ENCODE measurements around the gene ZNF319. TPM values are rescaled to one million over a fixed set of nuclear protein-coding genes. Genes with fewer than 3 reads are reported as not detected.

Gene ZNF319
- total RNA-seq = 10 to 100 TPM in 1 of 4 donors, 1 to 10 TPM in 3; 8.1 to 12.1 (median 8.6) TPM

DNA sequence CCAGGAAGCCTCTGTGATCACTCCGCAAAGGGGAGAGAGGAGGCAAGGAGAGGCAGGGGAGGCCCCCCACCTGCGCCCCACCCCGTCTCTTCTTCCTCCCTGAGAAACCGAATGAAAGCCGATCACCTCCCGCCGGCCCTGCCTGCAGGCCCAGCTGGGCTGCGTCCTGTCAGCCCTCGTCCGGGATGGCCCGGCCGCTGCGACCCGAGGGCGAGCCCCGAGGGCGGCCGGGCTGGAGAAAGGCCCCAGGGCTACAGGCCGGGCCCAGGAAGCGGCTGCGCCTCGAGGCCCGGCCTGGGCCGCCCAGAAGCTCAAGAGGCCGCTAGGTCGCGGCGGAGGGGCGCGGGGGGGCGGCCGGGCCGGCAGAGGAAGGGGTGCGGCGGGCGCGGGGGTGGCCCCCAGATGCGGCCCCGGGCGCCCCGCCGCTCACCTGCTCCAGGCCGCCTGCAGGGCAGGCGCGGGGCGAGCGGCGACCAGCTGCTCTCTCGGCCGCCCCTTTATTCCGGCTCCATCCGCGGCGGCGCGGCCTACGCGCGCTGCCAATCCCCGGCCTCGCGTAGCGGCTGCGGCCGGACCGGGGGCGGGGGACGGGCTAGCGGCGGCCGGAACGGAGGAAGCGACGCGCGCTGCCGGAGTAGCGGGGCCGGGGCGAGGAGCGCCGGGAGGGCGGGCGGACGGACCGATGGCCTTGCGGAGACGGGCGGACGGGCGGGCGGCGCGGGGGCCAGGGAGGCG lies at the start of gene ZNF319:
ZNF319 (minus strand) TSS at position 702 of the 735 bp plus-strand sequence. CDS start 2,407 bp downstream, outside the sequence.
- TF ChIP-seq POLR2A (IDR thresholded peaks at IDR 0.05) = no peak
- TF ChIP-seq, protein P1, sequence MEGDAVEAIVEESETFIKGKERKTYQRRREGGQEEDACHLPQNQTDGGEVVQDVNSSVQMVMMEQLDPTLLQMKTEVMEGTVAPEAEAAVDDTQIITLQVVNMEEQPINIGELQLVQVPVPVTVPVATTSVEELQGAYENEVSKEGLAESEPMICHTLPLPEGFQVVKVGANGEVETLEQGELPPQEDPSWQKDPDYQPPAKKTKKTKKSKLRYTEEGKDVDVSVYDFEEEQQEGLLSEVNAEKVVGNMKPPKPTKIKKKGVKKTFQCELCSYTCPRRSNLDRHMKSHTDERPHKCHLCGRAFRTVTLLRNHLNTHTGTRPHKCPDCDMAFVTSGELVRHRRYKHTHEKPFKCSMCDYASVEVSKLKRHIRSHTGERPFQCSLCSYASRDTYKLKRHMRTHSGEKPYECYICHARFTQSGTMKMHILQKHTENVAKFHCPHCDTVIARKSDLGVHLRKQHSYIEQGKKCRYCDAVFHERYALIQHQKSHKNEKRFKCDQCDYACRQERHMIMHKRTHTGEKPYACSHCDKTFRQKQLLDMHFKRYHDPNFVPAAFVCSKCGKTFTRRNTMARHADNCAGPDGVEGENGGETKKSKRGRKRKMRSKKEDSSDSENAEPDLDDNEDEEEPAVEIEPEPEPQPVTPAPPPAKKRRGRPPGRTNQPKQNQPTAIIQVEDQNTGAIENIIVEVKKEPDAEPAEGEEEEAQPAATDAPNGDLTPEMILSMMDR (IDR thresholded peaks at IDR 0.05) = no peak
- intact Hi-C loops (cut with DNase I; ENCODE audit: low total_unique reads) = loop anchor here (10.0 kb wide), 2 partner anchors 245 to 425 kb away; no protein-coding TSS in a partner anchor
- 0% methylated on average over 11 to 41 of the region's 95 CpGs for WGBS, 2 donors
- no peak for DNase-seq (ENCODE audit: low spot score in 2 of 2)
- H3K4me3 ChIP-seq (ENCODE audit: low read depth, poor library complexity, severe bottlenecking) = peak within 1 kb of the TSS; percentile 68

DNA sequence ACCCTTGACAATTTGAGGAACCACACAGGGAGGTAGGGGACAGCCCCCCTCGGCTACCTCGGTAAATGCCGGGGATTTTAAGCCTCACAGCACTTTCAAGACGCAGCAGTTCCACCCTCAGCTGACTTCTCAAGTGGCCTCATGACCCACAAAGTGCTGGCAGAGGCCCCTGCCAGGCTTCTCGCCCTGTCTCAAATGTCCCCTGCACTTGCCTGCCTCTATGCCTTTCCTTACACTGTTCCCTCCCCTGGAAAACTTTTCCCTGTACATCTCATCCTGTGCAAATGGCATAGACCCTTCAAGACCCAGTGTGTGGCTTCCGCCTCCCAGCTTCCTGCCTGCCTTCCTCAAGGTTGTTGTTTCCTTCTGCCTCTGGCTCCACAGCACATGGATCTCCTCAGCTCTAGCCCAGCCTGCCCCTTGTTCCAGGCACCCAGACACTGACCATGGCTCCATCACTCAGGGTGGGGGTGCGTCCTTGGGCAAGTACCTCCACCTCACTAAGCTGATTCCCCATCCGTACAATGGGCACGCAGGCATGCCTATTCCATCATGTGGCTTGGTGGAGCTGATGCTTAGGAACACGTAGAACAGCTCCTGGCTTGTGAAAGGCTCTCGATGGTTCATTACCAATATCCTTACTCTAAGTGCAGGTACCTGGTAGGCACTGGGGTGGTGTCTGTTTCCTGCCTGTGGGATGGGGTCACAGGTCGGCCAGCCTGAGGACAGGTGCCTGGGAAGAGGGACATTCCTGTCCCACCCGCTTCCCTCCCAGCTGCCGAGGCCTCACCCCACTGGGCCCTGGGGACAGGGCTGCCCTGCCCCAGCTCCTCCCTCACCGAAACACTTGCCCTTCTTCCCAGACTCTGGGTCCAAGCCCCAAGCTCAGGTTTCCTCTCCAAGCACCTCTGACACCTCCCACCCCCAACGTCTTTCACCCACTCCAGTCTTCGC lies 49.0 kb upstream of the ZNF319 start:
- WGBS, 2 donors = 69 to 75% methylated on average over 17 of the region's 17 CpGs
- intact Hi-C loops (cut with DNase I; ENCODE audit: low total_unique reads) = no loop called here
- no peak overlapping the region for H3K4me3 ChIP-seq (ENCODE audit: low read depth, poor library complexity, severe bottlenecking)
- DNase-seq (ENCODE audit: low spot score in 2 of 2) = no peak
- TF ChIP-seq, protein P1 (IDR thresholded peaks at IDR 0.05) = no peak
- no peak for TF ChIP-seq POLR2A (IDR thresholded peaks at IDR 0.05)

DNA sequence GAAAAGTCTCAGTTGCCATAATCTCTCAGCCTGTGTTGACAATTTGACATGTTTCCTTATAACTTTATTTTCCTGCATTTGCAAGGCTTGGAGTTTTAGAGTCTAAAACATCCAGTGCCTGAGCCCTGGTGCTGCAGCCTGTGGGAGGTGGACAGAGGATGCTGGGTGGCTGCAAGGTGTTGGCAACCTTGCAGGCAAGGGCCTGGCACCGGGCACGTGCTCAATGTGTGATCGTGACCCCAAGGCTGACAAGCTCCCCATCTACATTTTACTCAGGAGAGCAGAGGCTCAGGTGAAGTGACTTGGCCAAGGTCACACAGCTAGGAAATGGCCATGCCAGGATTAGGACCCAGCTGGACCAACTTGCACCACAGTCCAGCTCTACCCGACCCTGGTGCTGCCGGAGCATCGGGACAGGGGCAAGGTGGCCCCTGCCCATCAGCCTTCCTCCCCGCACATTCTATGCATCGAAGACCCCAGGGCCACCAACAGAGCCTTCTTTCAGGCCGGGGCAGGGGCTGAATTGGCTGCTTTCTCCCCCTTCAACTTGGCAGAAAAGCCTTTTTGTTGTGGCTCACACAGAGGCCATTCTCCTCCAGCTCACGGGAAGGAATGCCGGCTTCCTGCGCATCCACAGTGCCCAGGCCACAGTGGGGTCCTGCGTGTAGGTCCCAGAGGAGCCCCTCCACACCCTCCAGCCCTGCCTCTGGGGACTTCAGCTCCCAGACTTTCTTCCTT lies 48.2 kb upstream of the ZNF319 start:
- 84 to 86% methylated on average over 13 of the region's 13 CpGs for whole genome bisulfite sequencing, 2 donors
- no peak for TF ChIP-seq POLR2A (IDR thresholded peaks at IDR 0.05)
- TF ChIP-seq, protein P1 (IDR thresholded peaks at IDR 0.05) = no peak
- no peak for DNase-seq (ENCODE audit: low spot score in 2 of 2)
- H3K4me3 ChIP-seq (ENCODE audit: low read depth, poor library complexity, severe bottlenecking) = no peak overlapping the region
- intact Hi-C loops (cut with DNase I; ENCODE audit: low total_unique reads) = no loop called here

DNA sequence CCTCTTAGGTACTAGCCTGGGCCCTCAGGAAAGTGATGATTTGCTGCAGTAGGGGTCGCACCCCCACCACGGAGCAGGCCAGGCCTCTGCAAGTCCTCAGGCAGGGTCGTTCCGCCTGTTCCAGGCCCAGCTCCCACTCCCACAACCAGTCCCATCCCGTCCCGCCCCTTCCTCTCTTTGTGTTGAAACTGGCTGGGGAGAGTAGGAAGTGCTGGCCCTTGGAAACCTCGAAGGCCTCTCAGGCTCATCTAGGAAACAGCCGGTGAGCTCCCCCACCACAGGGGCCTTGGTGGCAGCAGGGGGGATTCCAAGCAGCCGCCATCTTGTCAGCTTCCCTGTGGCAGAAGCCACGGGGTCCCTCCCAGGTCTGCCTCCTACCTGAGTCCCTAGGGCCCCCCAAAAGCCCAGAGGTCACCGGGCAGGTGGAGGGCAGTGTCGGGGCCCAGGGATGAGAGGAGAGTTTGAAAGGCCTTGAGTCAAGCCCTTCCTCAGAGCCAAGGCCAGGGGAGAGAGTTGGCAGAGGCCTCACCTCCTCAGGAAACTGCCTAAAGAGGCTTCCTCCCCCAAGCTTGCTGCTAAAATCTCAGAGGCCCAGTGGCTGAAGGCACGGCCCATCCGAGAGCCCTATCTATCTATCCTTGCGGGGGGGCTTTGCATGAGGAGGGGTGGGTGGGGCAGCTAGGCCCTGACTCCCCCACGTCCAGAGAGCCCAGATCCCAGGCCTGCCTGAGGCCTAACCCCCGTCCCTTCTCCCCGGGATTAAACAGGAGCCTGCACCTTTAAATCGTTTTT lies 47.3 kb upstream of the ZNF319 start:
- H3K4me3 ChIP-seq (ENCODE audit: low read depth, poor library complexity, severe bottlenecking) = no peak overlapping the region
- WGBS, 2 donors = 71 to 79% methylated on average over 11 to 19 of the region's 19 CpGs
- no peak for TF ChIP-seq POLR2A (IDR thresholded peaks at IDR 0.05)
- TF ChIP-seq, protein P1 (IDR thresholded peaks at IDR 0.05) = no peak
- DNase-seq (ENCODE audit: low spot score in 2 of 2) = no peak
- intact Hi-C loops (cut with DNase I; ENCODE audit: low total_unique reads) = no loop called here

DNA sequence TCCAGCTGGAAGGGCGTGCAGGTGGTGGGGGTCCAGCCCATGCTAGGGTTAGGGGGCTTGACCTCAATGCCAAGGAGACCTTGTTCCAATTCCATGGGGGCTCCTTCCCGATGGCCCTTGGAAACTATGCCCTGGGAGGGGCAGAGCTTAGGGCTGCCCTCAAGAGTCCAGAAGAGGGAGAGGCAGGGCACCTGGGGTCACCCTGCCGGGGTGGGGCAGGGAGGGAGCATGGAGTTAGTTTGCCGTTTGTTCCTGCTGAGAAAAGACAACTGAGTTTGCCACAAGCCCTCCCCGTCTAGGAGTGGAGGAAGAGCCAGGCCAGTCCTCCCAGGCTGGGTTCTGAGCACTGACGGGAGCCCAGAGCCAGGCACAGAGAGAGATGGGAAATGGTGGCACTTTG lies 46.5 kb upstream of the ZNF319 start:
- intact Hi-C loops (cut with DNase I; ENCODE audit: low total_unique reads) = no loop called here
- TF ChIP-seq, protein P1 (IDR thresholded peaks at IDR 0.05) = no peak
- TF ChIP-seq POLR2A (IDR thresholded peaks at IDR 0.05) = no peak
- no peak for DNase-seq (ENCODE audit: low spot score in 2 of 2)
- WGBS, 2 donors = 66 to 68% methylated on average over 6 of the region's 6 CpGs
- H3K4me3 ChIP-seq (ENCODE audit: low read depth, poor library complexity, severe bottlenecking) = no peak overlapping the region
